GM21526 (cell line): ENCODE results near the gene PDE7B.

ENCODE experiments used
- ATAC-seq: cut with Tn5 transposase; IDR thresholded peaks from one replicate; pipeline ENCODE4 v1.9.1; 2021; ENCODE audit warnings: moderate library complexity; ENCODE audit not compliant: unreplicated experiment, low FRiP score

Gene PDE7B

GRCh38 chr6:135922174-135922573 is 70.7 kb downstream of the PDE7B start:
- ATAC-seq, result no peak

DNA sequence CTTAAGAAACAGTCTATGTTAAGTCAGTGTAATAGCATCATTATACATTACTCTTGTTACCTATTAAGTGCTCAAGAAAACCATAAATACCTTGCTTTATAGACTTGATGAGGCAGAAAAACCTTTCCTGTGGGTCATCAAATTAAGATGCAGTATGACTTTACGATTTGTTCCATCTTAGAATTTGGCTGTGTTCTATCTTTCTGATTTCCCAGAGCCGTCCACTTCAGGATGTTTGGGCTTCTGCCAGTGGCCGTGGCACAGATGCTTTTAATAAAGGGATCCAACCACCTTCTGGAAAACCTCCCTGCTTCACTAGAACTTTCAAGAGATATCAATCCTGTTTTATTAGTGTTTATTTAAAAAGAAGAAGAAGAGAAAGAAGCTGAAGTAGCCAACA is 71.2 kb downstream of the PDE7B start:
- ATAC-seq, result no peak

GRCh38 chr6:135932651-135933050 is 81.2 kb downstream of the PDE7B start:
- ATAC-seq, result no peak

DNA sequence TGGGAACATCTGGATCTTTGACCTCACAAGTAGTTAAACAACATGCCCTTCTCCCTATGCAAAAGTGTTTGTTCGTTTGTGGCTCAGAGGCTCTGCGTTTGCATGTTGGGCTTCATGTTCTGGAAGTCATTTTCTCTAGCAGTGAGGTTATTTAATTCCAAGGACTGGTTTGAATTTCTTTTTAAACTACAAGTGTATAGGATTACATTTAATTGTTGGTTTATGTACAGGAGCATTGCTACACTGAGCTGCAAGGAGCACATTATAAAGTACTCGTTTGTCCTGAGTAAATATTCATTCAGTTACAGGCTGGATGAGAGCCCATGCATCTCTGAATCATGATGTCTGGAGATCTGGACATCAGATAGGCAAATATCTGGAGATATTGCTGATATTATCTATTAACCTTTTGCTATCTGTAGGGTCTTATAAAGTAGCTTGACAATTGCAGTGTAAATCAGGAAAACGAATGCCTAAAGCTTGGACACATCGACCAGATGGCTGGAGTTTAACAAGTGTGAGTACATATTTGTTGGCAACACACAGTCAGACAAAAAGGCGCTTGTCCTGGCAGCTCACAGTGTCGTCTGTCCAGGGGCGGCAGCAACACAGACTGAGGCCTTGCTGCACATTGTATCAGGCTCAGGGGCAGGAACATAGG is 84.6 kb downstream of the PDE7B start:
- ATAC-seq, result no peak

- ATAC-seq, result no peak
Observed at GRCh38 chr6:135936606-135937005, 85.1 kb downstream of the PDE7B start.

DNA sequence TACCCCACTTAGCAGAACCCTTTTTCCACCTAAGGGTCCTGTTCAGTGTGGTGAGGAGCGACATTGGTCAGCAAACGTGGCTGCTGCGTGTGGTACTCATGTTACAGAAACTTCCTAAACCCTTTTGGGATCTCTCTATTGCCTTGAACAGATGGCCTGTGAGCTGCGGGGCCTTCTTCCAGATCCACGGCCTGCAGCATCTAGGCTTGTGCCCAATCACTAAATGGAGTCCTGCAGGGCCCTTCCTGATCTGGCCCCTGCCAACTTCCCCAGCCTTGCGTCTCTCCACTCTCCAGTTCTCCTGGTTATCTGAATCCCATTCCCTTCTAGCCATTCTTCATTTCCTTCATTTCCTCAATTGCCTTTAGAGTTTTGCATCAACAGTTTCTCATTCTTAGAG is 85.6 kb downstream of the PDE7B start:
- ATAC-seq, result no peak

DNA sequence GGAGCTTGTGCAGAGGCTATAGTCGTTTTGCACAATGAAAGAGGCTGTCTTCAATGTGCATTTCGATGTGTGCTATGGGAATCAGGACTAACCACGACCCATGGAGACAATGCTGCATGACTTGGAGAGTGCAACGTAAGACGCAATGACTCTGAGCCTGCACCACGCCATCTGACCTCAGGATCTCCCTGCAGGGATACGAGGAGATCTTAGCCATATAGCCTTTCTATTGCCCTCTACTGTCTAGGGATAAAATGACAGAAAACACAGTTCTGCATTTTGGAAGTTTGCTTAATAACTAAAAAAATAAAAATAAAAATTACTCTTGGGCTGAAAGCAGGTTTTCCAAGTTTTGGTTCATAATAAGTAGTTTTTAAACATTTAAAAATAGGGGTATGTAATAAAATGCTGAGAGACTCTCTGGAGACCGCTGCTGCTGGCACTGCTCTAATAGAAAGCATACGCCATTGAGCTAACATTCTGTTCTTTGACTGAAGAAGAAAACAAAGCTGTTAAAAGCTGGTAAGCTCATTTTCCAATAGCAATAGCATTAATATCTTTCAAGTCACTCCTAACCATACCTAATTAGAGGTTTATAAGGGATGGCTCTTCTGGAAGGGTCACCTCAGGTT is 87.2 kb downstream of the PDE7B start:
- no peak for ATAC-seq

DNA sequence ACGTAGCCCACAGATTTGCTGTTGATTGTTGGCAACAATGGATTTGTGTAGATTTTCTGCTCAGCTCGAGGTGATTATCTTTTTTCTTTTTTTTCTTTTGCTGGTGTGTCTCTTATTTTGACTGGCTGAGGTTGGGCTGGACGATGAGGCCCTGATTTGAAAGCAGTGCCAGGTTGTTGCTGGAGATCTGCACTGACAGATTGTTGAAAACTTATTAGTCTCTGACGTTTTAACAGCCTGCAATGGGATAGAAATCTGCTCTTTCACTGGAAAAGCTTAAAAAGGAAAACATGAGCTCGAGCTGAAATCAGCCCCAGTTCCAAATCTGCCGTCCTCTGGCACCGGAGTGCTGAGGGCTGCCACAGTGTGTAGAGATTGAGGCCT is 87.7 kb downstream of the PDE7B start:
- no peak for ATAC-seq

DNA sequence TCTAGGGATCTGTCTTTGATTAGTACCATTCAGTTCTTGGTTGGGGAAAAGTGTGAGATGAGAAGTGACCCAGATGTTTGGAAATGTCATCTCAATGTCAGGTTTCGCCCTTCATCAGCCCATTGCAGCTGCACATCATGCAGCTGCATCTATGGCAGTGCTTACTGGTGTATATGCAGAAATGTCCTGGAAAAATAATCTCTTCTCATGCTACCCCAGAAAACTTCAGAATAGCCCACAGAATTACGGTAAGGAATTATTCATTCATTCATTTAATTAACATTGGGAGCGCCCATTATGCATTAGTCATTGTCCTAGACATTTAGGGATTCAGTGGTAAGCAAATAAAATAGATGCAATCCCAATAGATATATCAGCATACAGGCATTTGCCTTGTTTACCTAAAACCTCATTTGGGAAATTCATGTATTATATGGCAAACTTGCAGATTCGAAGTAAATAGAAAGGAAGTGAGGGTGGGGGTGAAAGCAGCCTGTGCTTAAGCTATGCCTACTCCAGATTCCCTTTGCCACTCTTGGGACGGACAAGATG is 89.2 kb downstream of the PDE7B start:
- ATAC-seq, result no peak

DNA sequence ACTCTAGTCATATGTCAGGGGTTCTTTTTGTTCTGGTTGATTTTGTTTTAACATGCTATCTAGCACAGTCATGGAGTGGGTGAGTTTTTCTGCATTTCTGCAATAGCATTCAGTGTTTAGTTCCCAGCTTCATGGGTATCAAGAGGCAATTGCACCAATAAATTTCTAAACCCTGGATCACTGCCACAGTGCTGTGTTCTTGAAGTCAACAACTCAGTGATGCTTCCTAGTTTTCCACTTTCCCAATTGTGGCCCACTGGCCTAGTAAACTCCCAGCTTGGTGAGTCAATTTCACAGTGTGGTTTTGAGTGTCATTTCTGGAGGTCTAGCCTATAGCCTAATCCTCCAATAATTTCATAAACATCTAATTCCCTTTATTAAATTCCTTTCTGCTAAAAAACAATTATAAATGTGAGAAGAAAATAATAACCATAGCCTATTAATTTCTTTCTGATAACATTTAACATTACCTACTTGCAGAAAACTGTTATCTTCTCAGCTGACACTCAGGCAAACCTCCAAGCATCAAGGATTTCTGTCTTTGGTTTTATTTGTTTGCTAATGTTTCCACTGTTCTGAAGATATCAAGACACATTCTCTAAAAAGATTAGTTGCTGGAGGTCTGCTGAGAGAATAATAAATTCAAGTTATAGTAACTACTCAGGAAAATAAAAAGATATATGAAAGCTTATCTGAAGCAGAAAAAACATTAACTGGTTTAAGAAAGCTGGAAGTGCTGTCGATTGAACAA is 89.9 kb downstream of the PDE7B start:
- no peak for ATAC-seq

DNA sequence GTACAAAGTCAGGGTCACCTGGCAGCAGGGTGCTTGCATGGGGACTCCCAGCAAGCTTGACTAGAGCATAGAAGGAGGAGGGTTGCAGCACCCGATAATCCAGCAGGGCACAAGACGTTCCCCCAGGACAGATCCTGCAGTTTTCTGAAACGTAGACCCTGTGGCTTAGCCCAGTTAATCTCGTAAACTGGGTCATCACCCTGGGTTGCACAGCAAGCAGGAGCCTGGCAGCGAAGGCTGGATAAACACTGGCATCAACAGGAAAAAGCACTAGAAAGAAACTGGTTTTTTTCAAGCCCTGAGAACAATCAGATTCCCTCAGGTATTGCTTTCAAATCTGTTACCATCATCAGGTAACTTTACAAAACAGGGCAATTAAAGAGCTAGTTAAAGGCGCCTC is 92.6 kb downstream of the PDE7B start:
- no peak for ATAC-seq

- ATAC-seq, result no peak
Observed at GRCh38 chr6:135946674-135947073, 95.2 kb downstream of the PDE7B start.

GRCh38 chr6:135950669-135951068 is 99.2 kb downstream of the PDE7B start:
- no peak for ATAC-seq

- ATAC-seq, result no peak
Observed at GRCh38 chr6:135951169-135951568, 99.7 kb downstream of the PDE7B start.

- no peak for ATAC-seq
Observed at GRCh38 chr6:135953818-135954217, 102.3 kb downstream of the PDE7B start.

DNA sequence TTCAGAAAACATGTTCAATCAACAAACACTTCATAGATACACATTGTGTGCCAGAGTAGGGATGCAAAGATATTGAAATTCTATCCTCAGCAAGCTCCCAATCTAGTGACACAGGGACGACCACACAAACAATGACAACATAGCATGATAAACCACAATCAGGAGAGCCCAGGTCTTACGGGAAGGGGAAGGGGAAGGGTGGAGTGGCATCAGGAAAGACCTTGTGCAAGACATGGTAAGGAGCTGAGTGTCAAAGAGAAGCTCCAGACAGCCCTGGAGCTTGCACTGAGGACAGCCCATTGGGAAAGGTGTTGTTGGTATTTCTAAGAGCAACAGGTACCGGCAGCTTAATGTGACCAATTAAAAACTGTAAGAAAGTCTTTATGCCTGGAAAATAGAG is 103.6 kb downstream of the PDE7B start:
- no peak for ATAC-seq

DNA sequence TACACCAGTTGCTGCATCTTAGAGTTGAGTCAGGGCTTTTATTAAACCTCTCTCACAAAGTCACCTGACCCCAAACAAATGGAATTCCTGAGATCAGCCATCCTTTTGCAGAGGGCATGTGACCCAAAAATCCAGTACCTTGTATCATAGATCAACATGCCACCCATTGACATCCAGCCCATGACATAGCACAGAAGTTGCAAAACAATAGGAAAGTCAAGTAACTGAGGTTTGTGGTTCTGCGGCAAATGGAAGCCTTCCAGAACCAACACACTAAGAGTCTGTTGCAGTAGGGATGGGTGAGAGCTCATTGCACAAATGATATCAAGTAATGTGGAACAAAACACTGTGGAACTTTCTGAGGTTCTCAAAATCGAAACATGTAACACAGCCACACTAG is 111.2 kb downstream of the PDE7B start:
- ATAC-seq, result no peak

DNA sequence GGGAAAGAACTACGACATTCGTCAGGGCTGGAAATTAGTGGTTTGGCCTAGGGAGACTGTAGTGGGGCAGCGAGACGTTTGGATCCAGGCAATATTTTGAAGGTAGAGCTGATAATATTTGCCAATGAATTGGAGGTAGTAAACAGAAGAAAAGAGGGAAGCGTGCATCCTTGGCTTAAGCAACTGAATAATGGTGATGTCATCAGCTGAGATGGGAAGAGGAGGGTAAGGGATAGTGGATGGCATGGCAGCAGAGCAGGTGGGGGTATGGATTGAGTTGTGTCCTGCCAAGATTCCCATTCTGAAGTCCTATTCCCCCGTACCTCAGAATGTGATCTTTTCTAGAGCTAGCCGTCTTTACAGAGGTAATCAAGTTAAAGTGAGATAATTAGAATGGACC is 119.2 kb downstream of the PDE7B start:
- no peak for ATAC-seq

- ATAC-seq, result no peak
Observed at GRCh38 chr6:135971351-135971750, 119.8 kb downstream of the PDE7B start.

- ATAC-seq, result no peak
Observed at GRCh38 chr6:135972150-135972549, 120.6 kb downstream of the PDE7B start.

GRCh38 chr6:135972586-135972985 is 121.1 kb downstream of the PDE7B start:
- no peak for ATAC-seq

- no peak for ATAC-seq
Observed at GRCh38 chr6:135974426-135974825, 122.9 kb downstream of the PDE7B start.
